Measurements from ENCODE around the gene RAD52. TPM values are rescaled to one million over a fixed set of nuclear protein-coding genes. Genes with fewer than 3 reads are reported as not detected.

The RAD52 gene
- total RNA-seq, 1 experiment from 2014 or later = 17.4 TPM

DNA sequence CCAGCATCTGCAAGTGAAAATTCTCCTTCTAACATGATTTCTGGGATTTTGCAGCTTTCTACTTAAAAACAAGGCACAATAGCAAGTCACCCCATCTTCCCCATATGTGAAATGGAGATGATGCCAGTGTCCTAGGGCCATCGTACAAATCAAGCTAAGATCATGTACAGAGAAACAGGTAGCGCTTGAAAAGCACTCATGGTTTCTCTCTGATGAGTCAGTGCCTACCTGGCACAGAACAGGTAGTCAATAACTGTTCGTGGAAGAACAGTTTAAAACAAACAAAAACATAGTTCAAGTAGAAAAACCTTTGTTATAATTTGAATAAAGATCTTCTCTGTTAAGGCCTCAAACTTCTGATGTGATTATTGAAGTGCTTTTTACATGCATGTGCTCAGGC, 46.9 kb downstream of the RAD52 start:
- H3K4me1 ChIP-seq (ENCODE audit: insufficient read depth, low read length) = no peaks in the 10 kb centered on the region; the same call in 1 of the 2 replicates
- H3K27me3 ChIP-seq (ENCODE audit: low read length) = no peaks in the 10 kb centered on the region
- no peak overlapping the region for H2AFZ ChIP-seq (ENCODE audit: low read length)
- H3K27ac ChIP-seq (ENCODE audit: low read length) = peak overlapping the region; percentile 15; the same call in 1 of the 2 replicates
- ChIA-PET POLR2A (ENCODE audit: unreplicated experiment) (no interaction called here), CTCF (no interaction called here)
- no peak overlapping the region for H3K4me3 ChIP-seq (ENCODE audit: low read length)
- H3K4me2 ChIP-seq (ENCODE audit: low read length) = no peak overlapping the region
- intact Hi-C loops (cut with micrococcal nuclease) = no loop called here
- H3K9me3 ChIP-seq (ENCODE audit: low read length) = no peaks in the 10 kb centered on the region
- no peaks in the 10 kb centered on the region for H3K79me2 ChIP-seq (ENCODE audit: low read length)
- no TSS peak for BruUV-seq (replicated peaks)
- H3F3A ChIP-seq (ENCODE audit: low read length, unreplicated experiment) = no peaks in the 10 kb centered on the region
- TF ChIP-seq EZH2 (IDR thresholded peaks at IDR 0.05; ENCODE audit: low read length, unreplicated experiment) (no peak), EZH2phosphoT487 (IDR thresholded peaks at IDR 0.05; ENCODE audit: borderline replicate concordance, low read length) (no peak)
- TF ChIP-seq, protein P1, sequence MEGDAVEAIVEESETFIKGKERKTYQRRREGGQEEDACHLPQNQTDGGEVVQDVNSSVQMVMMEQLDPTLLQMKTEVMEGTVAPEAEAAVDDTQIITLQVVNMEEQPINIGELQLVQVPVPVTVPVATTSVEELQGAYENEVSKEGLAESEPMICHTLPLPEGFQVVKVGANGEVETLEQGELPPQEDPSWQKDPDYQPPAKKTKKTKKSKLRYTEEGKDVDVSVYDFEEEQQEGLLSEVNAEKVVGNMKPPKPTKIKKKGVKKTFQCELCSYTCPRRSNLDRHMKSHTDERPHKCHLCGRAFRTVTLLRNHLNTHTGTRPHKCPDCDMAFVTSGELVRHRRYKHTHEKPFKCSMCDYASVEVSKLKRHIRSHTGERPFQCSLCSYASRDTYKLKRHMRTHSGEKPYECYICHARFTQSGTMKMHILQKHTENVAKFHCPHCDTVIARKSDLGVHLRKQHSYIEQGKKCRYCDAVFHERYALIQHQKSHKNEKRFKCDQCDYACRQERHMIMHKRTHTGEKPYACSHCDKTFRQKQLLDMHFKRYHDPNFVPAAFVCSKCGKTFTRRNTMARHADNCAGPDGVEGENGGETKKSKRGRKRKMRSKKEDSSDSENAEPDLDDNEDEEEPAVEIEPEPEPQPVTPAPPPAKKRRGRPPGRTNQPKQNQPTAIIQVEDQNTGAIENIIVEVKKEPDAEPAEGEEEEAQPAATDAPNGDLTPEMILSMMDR (conservative IDR thresholded peaks at IDR 0.05; ENCODE audit: low read depth, low read length) = no peak
- H3K36me3 ChIP-seq (ENCODE audit: low read depth, low read length) = peaks cover 45% of the 10 kb centered on the region
- no peaks in the 10 kb centered on the region for H4K20me1 ChIP-seq (ENCODE audit: low read length)
- no peak overlapping the region for H3K9ac ChIP-seq (ENCODE audit: low read length)
- ATAC-seq = no peak
- no peaks in the 10 kb centered on the region for H3K9me2 ChIP-seq (replicated peaks; ENCODE audit: low read length)
- DNase-seq = peak; percentile 38

DNA sequence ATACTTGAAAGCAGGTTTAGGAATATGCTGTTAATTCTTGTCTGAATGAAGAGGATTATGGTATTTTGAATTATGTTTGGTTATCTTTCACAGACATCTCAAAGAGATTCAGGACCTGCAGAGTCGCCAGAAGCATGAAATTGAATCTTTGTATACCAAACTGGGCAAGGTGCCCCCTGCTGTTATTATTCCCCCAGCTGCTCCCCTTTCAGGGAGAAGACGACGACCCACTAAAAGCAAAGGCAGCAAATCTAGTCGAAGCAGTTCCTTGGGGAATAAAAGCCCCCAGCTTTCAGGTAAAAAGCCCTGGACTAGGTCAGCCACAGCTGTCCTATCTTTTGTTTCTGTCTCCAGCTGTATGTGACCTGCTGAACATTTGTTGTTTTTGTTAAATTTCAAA, 52.1 kb downstream of the RAD52 start:
- Histone ChIP-seq H3K79me2 (ENCODE audit: low read length) (no peaks in the 10 kb centered on the region), H3K9ac (ENCODE audit: low read length) (no peak overlapping the region), H3F3A (ENCODE audit: low read length, unreplicated experiment) (no peaks in the 10 kb centered on the region), H2AFZ (ENCODE audit: low read length) (no peak overlapping the region), H3K4me1 (ENCODE audit: insufficient read depth, low read length) (no peaks in the 10 kb centered on the region), H3K4me2 (ENCODE audit: low read length) (no peak overlapping the region), H3K9me2 (replicated peaks; ENCODE audit: low read length) (no peaks in the 10 kb centered on the region), H4K20me1 (ENCODE audit: low read length) (no peaks in the 10 kb centered on the region), H3K27ac (ENCODE audit: low read length) (no peak overlapping the region), H3K36me3 (ENCODE audit: low read depth, low read length) (peaks cover 35% of the 10 kb centered on the region), H3K4me3 (ENCODE audit: low read length) (no peak overlapping the region), H3K27me3 (ENCODE audit: low read length) (no peaks in the 10 kb centered on the region), H3K9me3 (ENCODE audit: low read length) (no peaks in the 10 kb centered on the region)
- POLR2A ChIA-PET (ENCODE audit: unreplicated experiment) = no interaction called here
- TF ChIP-seq EZH2 (IDR thresholded peaks at IDR 0.05; ENCODE audit: low read length, unreplicated experiment) = no peak
- TF ChIP-seq EZH2phosphoT487 (IDR thresholded peaks at IDR 0.05; ENCODE audit: borderline replicate concordance, low read length) = no peak
- TF ChIP-seq, protein P1 (conservative IDR thresholded peaks at IDR 0.05; ENCODE audit: low read depth, low read length) = no peak
- ATAC-seq (no peak), DNase-seq (no peak)
- no TSS peak for BruUV-seq (replicated peaks)
- intact Hi-C loops (cut with micrococcal nuclease) = no loop called here
- CTCF ChIA-PET = no interaction called here

DNA sequence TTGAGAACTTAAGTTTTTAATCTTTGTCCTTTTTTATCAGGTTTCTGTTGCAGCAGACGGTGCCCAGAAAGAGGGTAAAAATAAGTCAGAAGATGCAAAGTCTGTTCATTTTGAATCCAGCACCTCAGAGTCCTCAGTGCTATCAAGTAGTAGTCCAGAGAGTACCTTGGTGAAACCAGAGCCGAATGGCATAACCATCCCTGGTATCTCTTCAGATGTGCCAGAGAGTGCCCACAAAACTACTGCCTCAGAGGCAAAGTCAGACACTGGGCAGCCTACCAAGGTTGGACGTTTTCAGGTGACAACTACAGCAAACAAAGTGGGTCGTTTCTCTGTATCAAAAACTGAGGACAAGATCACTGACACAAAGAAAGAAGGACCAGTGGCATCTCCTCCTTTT, 53.5 kb downstream of the RAD52 start:
- BruUV-seq (replicated peaks) = no TSS peak
- no peaks in the 10 kb centered on the region for H3K9me2 ChIP-seq (replicated peaks; ENCODE audit: low read length)
- no peak overlapping the region for H3K4me3 ChIP-seq (ENCODE audit: low read length)
- no peaks in the 10 kb centered on the region for H3K9me3 ChIP-seq (ENCODE audit: low read length)
- ChIA-PET CTCF (no interaction called here), POLR2A (ENCODE audit: unreplicated experiment) (no interaction called here)
- no peaks in the 10 kb centered on the region for H3F3A ChIP-seq (ENCODE audit: low read length, unreplicated experiment)
- no peaks in the 10 kb centered on the region for H3K27me3 ChIP-seq (ENCODE audit: low read length)
- no peaks in the 10 kb centered on the region for H3K79me2 ChIP-seq (ENCODE audit: low read length)
- TF ChIP-seq EZH2phosphoT487 (IDR thresholded peaks at IDR 0.05; ENCODE audit: borderline replicate concordance, low read length) (no peak), EZH2 (IDR thresholded peaks at IDR 0.05; ENCODE audit: low read length, unreplicated experiment) (no peak)
- TF ChIP-seq, protein P1 (conservative IDR thresholded peaks at IDR 0.05; ENCODE audit: low read depth, low read length) = no peak
- H3K36me3 ChIP-seq (ENCODE audit: low read depth, low read length) = peaks cover 23% of the 10 kb centered on the region
- H4K20me1 ChIP-seq (ENCODE audit: low read length) = no peaks in the 10 kb centered on the region
- ATAC-seq (no peak), DNase-seq (no peak)
- H3K27ac ChIP-seq (ENCODE audit: low read length) = no peak overlapping the region
- intact Hi-C loops (cut with micrococcal nuclease) = no loop called here
- no peak overlapping the region for H3K4me2 ChIP-seq (ENCODE audit: low read length)
- H3K4me1 ChIP-seq (ENCODE audit: insufficient read depth, low read length) = no peaks in the 10 kb centered on the region
- H3K9ac ChIP-seq (ENCODE audit: low read length) = no peak overlapping the region
- no peak overlapping the region for H2AFZ ChIP-seq (ENCODE audit: low read length)
